Measurements from ENCODE around the gene PITX1. TPM values are rescaled to one million over a fixed set of nuclear protein-coding genes. Genes with fewer than 3 reads are reported as not detected.
"Not testable (repeated sequence)": the region's sequence is repeated elsewhere in the genome, so short reads cannot be mapped to it uniquely, and the experiment has no call there.

PITX1 gene
- polyA plus RNA-seq (ENCODE audit: insufficient read length in 10 of 10): 10 to 100 TPM in 5 of 10 donors, 1 to 10 TPM in 5; 2.6 to 20.1 (median 9.2) TPM
- long read RNA-seq, donor 1, transcript PITX1-201 (3 exons, 2,406 nt): major isoform, 6 of 6 reads
- long read RNA-seq, donor 1, partial matches to known transcripts: 0 of 6 reads
- long read RNA-seq, donor 1, other reads (novel, unspliced or antisense): 0 of 6 reads
- long read RNA-seq, donor 2, partial matches to known transcripts: 0 of 4 reads
- long read RNA-seq, donor 2, other reads (novel, unspliced or antisense): 0 of 4 reads
- long read RNA-seq, donor 3: 0 reads
- long read RNA-seq, donor 4, partial matches to known transcripts: 0 of 5 reads
- long read RNA-seq, donor 4, other reads (novel, unspliced or antisense): 0 of 5 reads
- long read RNA-seq, donor 5, partial matches to known transcripts: 0 of 3 reads
- long read RNA-seq, donor 5, other reads (novel, unspliced or antisense): 0 of 3 reads
- long read RNA-seq, donor 6, transcript PITX1-201 (3 exons, 2,406 nt): major isoform, 15 of 15 reads
- long read RNA-seq, donor 6, partial matches to known transcripts: 0 of 15 reads
- long read RNA-seq, donor 6, other reads (novel, unspliced or antisense): 0 of 15 reads
- long read RNA-seq, donor 7, partial matches to known transcripts: 0 of 2 reads
- long read RNA-seq, donor 7, other reads (novel, unspliced or antisense): 0 of 2 reads
- long read RNA-seq, donor 8: 0 reads
- long read RNA-seq, donor 9: 0 reads

DNA sequence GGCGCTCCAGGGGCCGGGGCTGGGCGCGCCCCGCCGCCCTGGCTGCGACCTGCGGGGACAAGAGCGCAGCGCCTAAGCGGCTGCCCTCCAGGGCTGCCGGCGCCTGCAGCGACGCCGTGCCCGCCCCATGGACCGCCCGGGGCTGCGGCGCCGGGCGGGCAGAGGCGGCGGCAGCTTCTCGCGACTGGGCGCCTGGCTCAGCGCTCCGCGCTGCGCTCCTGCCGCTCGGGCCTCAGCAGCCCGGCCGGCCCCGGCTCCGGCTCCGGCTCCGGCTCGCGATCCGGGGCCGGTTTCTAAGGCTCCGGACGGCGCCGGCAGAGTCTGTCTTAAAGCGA, at the start of gene PITX1:
PITX1 (minus strand) TSS at position 328 of the 335 bp plus-strand sequence. CDS start 347 bp downstream, outside the sequence.
- no peak for DNase-seq

DNA sequence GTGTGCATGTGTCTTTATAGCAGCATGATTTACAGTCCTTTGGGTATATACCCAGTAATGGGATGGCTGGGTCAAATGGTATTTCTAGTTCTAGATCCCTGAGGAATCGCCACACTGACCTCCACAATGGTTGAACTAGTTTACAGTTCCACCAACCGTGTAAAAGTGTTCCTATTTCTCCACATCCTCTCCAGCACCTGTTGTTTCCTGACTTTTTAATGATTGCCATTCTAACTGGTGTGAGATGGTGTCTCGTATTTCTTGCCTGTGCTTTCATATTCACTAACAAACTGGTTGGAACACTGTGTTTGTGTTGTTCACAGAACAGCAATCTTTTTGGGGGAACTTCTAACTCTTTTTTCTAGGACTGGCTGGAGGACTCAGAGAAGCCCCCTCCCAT, 49.3 kb upstream of the PITX1 start:
- DNase-seq: not testable (repeated sequence)

DNA sequence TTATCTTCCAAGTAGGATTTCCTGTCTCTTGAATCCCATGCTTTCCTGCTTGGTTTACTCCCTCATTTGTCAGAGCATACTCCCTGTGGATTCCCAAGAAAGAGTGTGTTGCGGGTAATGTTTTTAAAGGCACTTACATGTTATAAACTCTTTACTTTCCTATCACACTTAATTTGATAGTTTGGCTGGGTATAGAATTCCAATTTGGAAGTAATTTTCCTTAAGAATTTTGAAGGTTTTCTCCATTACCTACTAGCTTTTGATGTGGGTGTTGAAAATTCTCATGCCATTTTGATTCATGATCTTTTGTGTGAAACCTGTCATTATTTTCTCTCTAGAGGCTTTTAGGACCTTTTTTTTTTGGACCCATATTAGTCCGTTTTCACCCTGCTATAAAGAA, 47.2 kb upstream of the PITX1 start:
- DNase-seq: no peak

DNA sequence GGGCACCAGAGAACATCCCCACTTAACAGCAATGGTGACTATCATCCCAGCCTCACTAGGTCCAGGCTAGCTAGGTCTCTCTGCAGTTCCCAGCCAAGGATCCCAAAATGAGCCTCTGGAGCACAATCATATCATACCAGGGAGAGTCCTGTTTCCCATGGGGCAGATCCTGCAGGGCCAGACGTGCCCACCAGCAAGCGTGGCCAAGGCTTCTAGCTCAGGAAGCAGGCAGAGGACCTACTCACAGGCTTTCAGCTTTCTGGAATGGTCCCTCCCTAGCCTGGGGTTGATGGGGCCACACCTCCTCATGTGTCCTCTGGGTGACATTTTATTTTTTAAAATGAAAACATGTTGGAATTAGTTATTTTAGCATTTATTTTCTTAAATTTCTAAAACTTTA, 45.7 kb upstream of the PITX1 start:
- no peak for DNase-seq

DNA sequence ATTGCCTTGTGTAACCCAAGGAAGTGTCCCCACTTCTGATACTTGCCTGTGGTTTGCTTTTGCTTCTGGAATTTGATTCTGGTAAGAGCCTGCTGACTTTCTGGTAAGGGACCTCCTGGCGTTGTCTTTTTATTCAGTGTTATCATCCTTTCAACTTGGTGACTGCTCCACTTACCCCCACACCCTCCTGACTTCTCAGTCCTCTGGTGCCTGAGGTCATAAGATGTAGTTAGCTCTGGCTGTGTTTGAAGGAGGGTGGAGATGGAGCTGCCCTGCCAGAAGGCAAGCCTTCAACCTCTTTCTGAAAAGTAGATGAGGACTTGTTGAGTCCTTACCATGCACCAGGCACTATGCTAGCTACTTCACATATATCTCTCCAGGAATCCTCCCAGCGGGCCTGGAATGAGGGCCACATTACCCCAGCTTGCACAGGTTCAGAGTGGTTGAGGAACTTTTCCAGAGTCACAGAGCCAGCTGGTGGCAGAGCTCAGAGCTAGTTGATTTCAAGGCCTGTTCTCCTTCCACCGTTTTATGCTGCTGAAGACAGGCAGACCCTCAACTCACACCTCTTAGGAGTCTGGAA, 45.2 kb upstream of the PITX1 start:
- DNase-seq: no peak

DNA sequence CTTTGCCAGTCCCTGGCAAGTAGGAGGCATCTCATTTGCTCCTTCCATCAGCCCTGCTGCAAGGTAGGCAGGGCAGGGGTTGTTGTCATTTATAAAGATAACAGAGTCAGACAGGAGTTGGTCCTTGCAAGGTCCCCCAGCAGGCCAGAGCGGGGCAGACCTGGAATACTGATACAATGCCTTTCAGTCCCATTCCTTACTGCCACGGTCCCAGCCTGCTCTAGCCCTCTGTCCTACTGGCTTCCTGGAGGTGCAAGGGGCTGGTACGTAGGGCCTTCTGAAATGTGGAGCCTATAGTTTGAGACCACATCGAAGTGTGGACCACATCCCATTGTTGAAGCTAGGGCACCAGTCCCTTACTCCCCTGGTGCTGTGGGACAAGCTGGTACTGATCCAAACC, 42.8 kb upstream of the PITX1 start:
- DNase-seq: no peak

DNA sequence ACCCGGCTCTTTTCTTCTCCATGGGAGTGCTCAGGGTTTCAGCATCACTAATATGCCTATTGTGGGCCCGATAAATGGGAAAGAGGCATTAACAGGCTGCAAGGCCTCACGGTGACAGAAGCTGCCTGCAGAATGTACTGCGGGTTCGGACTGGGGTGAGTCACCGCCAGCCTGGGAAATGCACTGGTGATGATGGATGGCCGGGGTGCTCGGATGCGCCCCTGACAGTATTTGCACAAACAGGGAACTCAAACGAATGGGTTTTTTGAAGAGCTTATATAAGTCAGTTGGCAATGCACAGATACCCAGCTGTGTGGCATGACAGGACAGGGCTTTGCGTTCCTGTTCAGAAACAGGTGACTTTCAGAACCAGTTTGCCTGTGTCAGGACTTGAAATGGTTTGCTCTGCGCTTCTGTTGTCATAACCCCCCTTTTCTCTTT, 42.0 kb upstream of the PITX1 start:
- no peak for DNase-seq

DNA sequence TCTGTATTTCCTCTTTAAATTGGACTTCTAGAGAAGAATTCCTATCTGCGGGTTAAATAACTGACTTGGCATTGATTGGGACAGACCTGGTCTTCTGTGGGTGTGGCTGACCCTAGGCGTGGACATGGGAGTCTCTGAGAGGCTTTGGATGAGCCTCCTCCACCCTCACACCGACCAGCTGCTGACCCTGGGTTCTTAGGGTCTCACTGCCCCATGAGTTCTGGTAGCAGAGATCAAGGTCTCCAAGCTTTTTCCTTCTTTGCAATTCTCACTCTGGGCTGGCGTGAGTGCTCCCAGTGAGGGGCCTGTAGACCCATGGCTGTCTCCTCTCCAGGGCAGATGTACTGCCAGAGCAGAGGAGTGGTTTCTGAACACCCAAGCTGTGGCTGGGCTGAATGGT, 41.6 kb upstream of the PITX1 start:
- no peak for DNase-seq

DNA sequence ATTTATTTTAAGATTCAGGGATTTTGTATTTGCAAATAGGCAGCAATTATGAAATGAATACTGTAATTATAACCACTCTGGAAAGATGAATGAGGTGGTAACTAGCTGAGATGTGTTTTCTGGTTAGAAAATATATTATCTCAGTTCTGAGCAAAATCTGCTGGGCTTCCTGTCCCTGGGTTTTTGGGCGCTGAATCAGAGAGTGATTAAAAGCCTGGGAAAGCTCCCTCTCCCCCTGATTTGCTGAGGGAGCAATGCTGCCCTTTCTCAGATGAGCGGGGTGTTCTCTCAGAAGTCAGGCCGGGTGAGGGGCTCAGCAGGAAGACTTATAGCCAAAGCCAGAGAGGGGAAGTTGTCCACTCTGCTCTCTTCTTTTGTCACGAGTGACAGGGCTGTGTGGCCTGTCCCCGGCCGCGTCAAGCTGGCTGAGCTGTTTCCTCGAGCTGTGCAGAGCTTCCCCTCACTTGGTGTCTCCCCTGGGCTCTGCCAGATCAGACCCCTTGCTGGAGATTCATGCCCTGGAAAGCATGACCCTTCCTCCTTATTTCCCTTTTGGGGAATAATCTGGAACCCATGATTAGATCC, 39.8 kb upstream of the PITX1 start:
- no peak for DNase-seq

DNA sequence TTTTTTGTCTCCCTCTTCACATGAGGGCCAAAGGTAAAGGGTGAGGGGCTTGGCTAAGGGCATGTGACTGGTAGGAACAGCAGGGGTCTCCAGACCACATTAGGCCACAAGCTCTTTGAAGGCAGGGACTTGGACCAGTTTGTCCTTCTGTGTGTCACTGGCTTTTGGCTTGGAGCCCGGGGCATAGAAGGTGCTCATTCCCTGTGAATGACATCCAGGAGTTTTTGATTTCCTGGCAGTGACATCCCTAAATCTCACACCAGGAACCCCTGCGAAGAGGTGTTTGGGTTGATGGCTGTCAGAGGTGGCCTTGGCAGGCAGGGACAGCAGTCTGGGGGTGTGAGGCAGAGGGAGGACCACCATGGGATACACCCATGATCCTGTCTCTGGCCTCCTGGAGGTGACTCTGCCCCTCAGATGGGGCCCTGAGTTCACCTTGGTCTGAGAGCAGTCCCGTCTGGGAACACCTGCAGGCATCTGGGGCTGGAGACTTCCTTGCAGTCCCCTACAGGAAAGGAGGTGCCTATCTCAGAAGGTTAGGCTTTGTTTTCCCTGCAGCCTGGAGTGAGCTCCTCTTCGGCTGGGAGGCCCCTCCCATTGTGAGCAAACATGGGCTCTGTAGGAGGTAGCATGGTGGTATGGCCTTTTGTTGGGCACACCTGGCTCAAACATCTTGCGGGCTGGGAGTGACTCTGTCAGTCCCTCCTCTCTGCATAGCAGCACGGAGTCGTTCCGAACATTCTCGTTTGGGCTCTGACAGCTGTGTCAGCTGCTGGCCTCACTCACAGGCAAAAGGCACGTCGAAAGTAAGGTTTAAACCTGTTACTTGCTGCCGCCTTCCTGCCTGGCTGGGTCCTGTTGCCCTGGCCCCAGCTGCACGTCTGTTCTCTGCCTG, 38.6 kb upstream of the PITX1 start:
- DNase-seq: peak; percentile 14 to 28 (median 19)

DNA sequence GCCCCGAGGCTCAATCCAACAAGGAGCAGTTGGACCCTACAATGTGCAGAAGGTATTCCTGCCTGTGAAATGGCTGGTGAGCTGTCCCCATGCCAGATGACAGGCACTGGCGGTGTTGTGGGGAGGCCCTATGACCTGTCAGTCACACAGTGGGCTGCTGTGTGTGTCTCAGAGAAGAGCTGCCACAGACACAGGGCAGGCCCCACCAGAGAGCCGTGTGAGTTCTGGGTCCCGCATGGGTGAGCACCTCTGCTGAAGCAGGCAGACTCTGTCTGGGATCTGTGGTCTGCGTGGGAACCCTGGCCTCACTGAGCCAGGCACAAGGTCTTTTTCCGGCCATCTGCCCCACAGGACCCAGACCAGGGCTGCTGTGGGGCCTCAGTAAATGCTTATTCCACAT, 37.3 kb upstream of the PITX1 start:
- no peak for DNase-seq

DNA sequence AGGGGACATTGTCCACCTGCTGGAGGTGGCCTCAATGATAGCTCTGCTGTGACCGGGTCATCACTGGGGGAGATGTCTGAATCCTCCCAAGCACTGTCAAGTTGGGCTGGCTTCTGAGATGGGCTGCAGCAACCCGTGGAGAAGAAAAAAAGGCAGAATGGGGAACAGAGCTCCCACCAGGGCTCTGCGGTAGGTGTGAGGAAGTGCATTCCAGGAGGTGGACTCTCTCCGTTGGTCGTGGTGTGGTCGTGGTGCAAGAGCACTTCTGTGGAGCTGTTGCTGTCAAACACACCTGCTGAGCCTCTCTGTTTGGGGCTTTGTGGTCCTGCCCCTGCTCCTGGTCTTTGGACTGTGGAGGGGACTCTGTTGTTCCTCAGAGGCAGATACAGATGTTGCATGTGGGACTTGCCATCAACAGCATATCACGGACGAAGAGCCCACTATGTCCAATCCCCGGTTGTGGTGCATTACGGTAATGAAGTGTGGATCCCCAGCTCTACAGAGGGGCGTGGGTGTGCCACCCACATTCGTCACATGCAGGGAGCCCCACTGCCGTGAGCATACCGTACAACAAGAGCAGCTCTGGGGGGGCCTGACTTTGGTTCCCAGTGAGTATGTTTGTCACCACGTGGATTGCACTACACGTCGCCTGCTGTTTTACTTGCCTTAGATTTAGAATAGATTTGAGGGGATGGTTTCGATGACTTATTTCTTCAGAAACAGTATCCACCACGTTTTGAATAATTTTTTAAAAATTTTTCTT, 36.0 kb upstream of the PITX1 start:
- no peak for DNase-seq

DNA sequence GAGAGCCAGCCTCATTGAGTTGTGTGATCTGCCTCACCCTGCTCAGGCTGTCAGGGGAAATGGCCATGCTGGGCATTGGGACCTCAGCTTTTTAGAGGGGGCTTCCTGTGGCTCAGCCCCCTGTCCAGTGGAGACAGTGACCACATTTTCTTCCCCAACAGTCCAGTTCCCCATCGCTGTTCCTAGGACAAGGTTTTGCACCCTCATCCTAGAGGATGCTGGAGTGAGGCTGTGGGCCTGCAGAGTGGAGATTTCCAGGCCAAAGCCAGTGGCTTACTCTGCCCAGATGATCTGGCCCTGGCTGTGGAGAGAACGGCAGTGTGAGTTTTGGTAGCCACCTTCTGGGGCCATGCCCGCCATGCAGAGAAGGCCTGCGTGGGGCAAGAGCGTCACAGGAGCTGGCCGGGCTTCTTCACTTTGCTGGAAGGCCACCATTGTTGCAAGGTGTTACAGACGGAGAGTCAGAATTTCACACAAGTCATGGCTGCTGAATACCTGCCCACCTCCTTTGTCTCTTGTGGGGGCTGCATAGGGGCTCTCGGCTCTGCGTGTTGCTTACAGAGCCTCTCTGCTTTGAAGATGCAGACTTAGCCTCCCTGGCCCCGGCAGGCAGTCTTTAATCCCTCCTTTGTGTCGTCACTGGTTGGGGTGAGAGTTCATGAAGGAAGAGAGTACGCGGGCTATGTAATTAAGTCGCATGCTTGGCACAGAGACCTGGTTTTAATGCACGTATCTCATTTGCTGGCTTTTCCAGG, 35.2 kb upstream of the PITX1 start:
- DNase-seq: no peak

DNA sequence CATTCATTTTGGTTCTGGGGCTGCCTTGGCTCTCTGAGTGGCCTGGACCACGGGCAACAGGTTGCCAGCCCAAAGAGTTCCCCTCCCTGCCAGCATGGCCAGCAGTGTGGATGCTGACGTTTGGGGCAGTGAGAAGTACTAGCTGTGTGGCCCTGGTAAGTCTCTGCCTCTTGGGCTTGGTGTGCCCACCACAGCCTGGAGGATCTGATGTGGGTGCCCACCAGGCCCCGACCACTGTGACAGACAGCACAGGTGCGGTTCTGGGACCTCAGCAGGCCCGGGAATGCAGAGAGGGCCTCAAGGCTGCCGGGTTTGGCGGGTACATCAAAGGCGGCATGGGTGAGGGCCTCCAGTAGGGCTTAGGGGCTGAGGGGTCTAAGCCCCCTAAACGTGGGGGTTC, 33.6 kb upstream of the PITX1 start:
- DNase-seq: no peak

DNA sequence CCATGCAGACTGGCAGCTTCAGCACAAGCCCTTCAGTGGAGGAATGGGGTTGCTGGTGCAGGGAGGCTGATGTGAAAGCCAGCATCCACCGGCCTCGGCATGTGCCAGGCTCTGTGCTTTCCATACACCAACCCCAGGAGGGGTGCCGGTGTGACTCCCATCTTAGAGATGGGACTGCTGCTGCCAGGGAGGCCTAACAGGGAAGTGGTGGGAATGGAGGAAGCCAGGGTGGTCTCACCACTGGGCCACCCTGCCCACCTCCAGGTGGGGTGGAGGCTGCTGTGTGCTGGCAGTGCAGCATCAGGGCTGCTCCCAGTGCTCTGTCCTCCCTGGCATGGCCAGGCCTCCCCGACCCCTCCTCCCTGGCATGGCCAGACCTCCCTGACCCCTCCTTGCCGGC, 32.8 kb upstream of the PITX1 start:
- no peak for DNase-seq

DNA sequence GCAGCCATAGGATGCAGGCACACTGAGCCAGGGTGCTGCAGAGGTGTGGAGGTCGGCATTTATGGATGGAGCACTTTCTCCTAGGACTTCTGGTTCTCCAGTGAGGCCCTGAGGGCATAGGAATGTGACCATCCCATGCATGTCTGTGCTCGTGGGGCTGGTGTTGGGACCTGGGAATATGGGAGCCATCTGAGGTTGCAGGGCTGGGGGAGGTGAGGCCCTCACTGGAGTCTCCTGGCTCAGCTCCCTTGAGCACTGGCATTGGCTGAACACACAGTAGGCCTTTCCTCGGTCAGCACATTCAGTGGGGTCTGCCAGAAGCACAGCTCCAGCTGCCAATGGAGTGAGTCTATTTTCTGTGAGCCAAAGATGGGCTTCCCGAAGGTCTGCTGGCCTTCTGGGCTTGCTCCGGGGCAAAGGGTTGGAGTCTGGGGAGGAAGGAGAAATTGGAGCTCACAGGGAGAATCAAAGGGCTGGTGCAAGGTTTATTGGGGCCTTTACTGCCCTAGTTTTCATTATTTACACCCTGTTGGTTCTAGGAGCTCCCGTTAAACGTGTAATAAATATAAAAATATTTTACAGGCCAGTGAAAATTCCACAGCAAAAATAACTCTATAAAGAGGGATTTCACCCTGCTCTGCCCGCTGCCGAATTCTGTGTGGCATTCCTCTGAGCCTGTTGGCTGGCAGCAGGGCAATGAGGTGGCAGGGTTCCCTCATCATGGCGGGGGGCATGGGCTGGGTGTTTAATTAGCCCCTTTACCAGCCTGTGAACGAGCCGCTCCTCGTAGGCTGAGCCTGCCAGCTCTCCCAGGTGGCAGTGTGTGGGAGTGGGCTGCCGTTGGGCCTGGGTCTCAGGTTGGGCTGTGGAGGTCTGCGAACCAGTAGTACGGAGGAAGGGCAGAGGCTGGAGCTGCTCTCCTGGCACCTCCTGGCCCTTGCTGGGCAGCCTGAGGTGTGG, 31.6 kb upstream of the PITX1 start:
- DNase-seq: no peak

DNA sequence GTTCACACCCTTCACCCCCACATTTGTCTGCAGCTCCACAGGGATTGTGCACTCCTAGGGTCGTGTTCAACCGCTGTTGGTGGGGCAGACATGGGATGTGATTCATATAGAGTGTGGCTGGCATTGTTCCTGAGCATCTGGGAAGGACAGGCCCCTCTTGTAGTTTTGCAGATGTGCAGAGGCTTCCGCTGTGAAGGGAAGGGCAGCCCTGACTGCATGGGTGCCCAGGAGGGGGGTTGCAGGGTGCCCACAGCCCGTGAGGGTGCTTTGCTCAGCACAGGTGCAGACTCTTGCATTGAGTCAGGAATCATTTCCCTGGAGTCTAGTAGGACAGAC, 30.2 kb upstream of the PITX1 start:
- DNase-seq: peak in 1 of 3 donors; percentile 51

DNA sequence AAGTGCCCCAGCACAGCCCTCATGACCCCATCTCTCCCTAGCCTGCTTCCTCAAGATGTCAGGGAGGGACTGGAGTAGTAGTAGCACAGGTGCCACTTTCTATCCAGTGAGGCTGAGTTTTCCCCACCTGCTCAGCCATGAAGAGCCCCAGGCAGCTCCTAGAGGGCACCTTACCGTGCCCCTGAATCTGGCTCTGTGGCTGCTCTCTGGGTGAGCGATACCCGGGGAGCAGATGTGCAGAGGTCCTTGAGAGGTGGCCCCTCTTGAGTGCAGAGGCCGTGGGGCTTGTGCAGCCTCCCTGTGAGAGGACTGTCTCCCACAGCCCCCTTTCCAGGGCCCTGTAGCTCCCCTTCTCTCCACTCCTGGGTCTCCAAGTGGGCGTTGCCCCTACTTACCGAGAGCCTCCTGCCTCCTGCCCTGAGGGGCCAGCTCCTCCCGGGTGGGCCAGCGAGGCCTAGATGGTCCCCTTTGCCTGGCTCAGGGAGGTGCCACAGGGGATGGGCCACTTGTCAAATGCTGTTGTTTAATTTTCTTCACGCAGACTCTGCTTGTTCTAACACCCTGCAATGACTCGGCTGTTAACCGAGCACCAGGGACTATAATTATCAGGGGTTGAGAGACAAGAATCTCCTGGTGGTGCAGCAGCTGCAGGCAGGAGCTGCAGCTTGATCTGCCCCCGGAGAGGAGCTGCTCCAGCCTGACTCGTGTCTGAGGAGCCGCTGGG, 29.6 kb upstream of the PITX1 start:
- no peak for DNase-seq

Data from muscle of back (tissue), 13 donors.